CD14-positive monocyte (primary cell): Measurements from ENCODE around the gene XDH. TPM values are rescaled to one million over a fixed set of nuclear protein-coding genes. Genes with fewer than 3 reads are reported as not detected.

Experiments
- DNase-seq, 3 donors: peaks; one replicate each; pipeline ENCODE4 v3.0.0-alpha.2; 2011 to 2022
- H2AFZ ChIP-seq: 2 replicates; pipeline ENCODE4 v1.6.0; 2012; ENCODE audit warnings: mild to moderate bottlenecking, low read depth, low read length, inconsistent platforms; ENCODE audit not compliant: insufficient read depth, poor library complexity, severe bottlenecking
- H3K27ac ChIP-seq, 2 donors: 1 replicate in 1 of 2; 2 replicates in 1 of 2; pipeline ENCODE4 v1.5.1; 2012 to 2013; ENCODE audit warnings: low read length in 2 of 2, control low read depth in 1 of 2, inconsistent platforms in 1 of 2, low read depth in 1 of 2, mild to moderate bottlenecking in 1 of 2
- H3K27me3 ChIP-seq, 2 donors: one replicate each; pipeline versions ENCODE4 v1.6.0 to v1.6.1; 2011 to 2013; ENCODE audit warnings: low read length in 2 of 2; ENCODE audit not compliant: control insufficient read depth in 2 of 2, insufficient read depth in 2 of 2
- H3K36me3 ChIP-seq, 2 donors: replicated peaks in 1 of 2; 1 replicate in 1 of 2; 2 replicates in 1 of 2; pipeline versions ENCODE4 v1.5.1 to v1.6.1; 2012 to 2013; ENCODE audit warnings: low read length in 2 of 2, control low read depth in 1 of 2, inconsistent platforms in 1 of 2, mild to moderate bottlenecking in 1 of 2; ENCODE audit not compliant: insufficient read depth in 2 of 2, control insufficient read depth in 1 of 2
- H3K4me1 ChIP-seq, 2 donors: 1 replicate in 1 of 2; 2 replicates in 1 of 2; pipeline versions ENCODE4 v1.5.1 to v1.6.1; 2012 to 2013; ENCODE audit warnings: low read length in 2 of 2, control low read depth in 1 of 2, inconsistent platforms in 1 of 2, mild to moderate bottlenecking in 1 of 2, moderate library complexity in 1 of 2; ENCODE audit not compliant: insufficient read depth in 2 of 2, control insufficient read depth in 1 of 2
- H3K4me2 ChIP-seq: replicated peaks from 2 replicates; pipeline ENCODE3; 2012; ENCODE audit warnings: low read length, moderate library complexity, mild to moderate bottlenecking; ENCODE audit not compliant: poor library complexity, severe bottlenecking; ENCODE audit errors: extremely low read depth
- H3K4me3 ChIP-seq, 3 experiments: fragments of 200-600 bp in 1 of 3; sonication (generic) in 1 of 3; replicated peaks in 1 of 3; 1 replicate in 2 of 3; 2 replicates in 1 of 3; pipeline ENCODE4 v1.5.1; 2011 to 2013; ENCODE audit warnings: low read length in 3 of 3, mild to moderate bottlenecking in 3 of 3, control low read depth in 2 of 3, low read depth in 2 of 3, inconsistent platforms in 1 of 3, moderate library complexity in 1 of 3
- H3K79me2 ChIP-seq: 2 replicates; pipeline ENCODE4 v1.6.0; 2012; ENCODE audit warnings: mild to moderate bottlenecking, control low read depth, inconsistent platforms, low read length, moderate library complexity; ENCODE audit not compliant: insufficient read depth
- H3K9ac ChIP-seq: 2 replicates; pipeline ENCODE4 v1.6.0; 2017; ENCODE audit warnings: low read length, mild to moderate bottlenecking; ENCODE audit not compliant: insufficient read depth, poor library complexity, severe bottlenecking
- H3K9me3 ChIP-seq, 2 donors: replicated peaks in 1 of 2; 1 replicate in 1 of 2; 2 replicates in 1 of 2; pipeline versions ENCODE4 v1.5.1 to v1.6.1; 2012 to 2013; ENCODE audit warnings: low read length in 2 of 2, control low read depth in 1 of 2; ENCODE audit not compliant: control insufficient read depth in 1 of 2, insufficient read depth in 1 of 2
- H4K20me1 ChIP-seq: 2 replicates; pipeline ENCODE4 v1.6.0; 2012; ENCODE audit warnings: mild to moderate bottlenecking, low read length, control low read depth, moderate library complexity; ENCODE audit not compliant: insufficient read depth
- H3K27ac Mint-ChIP-seq, 7 donors: one replicate each; pipeline ENCODE4 v1.8.0; 2020; ENCODE audit warnings: mild to moderate bottlenecking in 7 of 7, mixed read lengths in 7 of 7, moderate library complexity in 6 of 7, inconsistent platforms in 2 of 7
- H3K27me3 Mint-ChIP-seq, 3 donors: one replicate each; pipeline ENCODE4 v1.8.0; 2021 to 2022; ENCODE audit warnings: low read depth in 3 of 3, mild to moderate bottlenecking in 3 of 3, mixed read lengths in 3 of 3, moderate library complexity in 3 of 3, inconsistent platforms in 1 of 3
- H3K36me3 Mint-ChIP-seq, 2 donors: one replicate each; pipeline ENCODE4 v1.8.0; 2020; ENCODE audit warnings: mixed read lengths in 2 of 2, inconsistent platforms in 1 of 2, mild to moderate bottlenecking in 1 of 2
- H3K4me1 Mint-ChIP-seq: one replicate; pipeline ENCODE4 v1.8.0; 2020; ENCODE audit warnings: mild to moderate bottlenecking, mixed read lengths
- H3K4me3 Mint-ChIP-seq, 2 donors: one replicate each; pipeline ENCODE4 v1.8.0; 2020; ENCODE audit warnings: mild to moderate bottlenecking in 2 of 2, mixed read lengths in 2 of 2, moderate library complexity in 1 of 2
- H3K9me3 Mint-ChIP-seq, 7 donors: one replicate each; pipeline ENCODE4 v1.8.0; 2020 to 2022; ENCODE audit warnings: mixed read lengths in 7 of 7, mild to moderate bottlenecking in 6 of 7, moderate library complexity in 6 of 7, inconsistent platforms in 2 of 7
- CTCF ChIP-seq: fragments of 200-600 bp; IDR thresholded peaks from one replicate; pipeline ENCODE4 v1.8.0; 2022; ENCODE audit warnings: antibody characterized with exemption, mild to moderate bottlenecking
- WGBS: methylation state at CpG from one replicate; pipeline ENCODE4 v1.1.5; 2013; ENCODE audit warnings: missing lambda C conversion rate; ENCODE audit not compliant: insufficient coverage; 5-methylcytosine and 5-hydroxymethylcytosine counted together
- intact Hi-C, 2 donors: fragments of 100-400 bp; cut with micrococcal nuclease; formaldehyde crosslinking; loops; one replicate each; pipeline versions ENCODE4 v1.15.0 to v1.15.1; 2023
- polyA plus RNA-seq, 3 donors: library from polyadenylated mRNA; depleted of rRNA in 1 of 3; unstranded in 2 of 3; stranded (reverse) in 1 of 3; fragments of 300-500 nt in 2 of 3; fragments of >200 nt in 1 of 3; fragmentation: Illumina TruSeq in 2 of 3; gene quantifications; 1 replicate in 2 of 3; 2 replicates in 1 of 3; pipeline ENCODE4 v1.2.3, GENCODE V29; 2012 to 2021

XDH gene
- polyA plus RNA-seq, 3 donors: not detected

- Histone ChIP-seq H3K4me1 (no peaks in the 10 kb centered on the region), H3K4me3 (no peak overlapping the region), H3K27me3 (no peaks in the 10 kb centered on the region), H3K9ac (no peak overlapping the region), H4K20me1 (no peaks in the 10 kb centered on the region), H2AFZ (no peak overlapping the region), H3K27ac (no peak overlapping the region), H3K79me2 (no peaks in the 10 kb centered on the region), H3K4me2 (no peak overlapping the region), H3K36me3 (no peaks in the 10 kb centered on the region), H3K9me3 (no peaks in the 10 kb centered on the region)
- H3K27me3 Mint-ChIP-seq: peaks cover 0 to 2% (median 0%) of the 10 kb centered on the region in 3 donors
- no peak overlapping the region for H3K4me3 Mint-ChIP-seq
- H3K9me3 Mint-ChIP-seq: peaks cover 3 to 22% (median 8%) of the 10 kb centered on the region in 7 donors
- 100% methylated on average over 1 of the region's 1 CpG for WGBS
- intact Hi-C loops: no loop called here
- DNase-seq: no peak
- no peaks in the 10 kb centered on the region for H3K4me1 Mint-ChIP-seq
- no peaks in the 10 kb centered on the region for H3K36me3 Mint-ChIP-seq
- no peak for TF ChIP-seq CTCF
- H3K27ac Mint-ChIP-seq: no peak overlapping the region
Observed at GRCh38 chr2:31402388-31402787, 12.2 kb downstream of the XDH start.

GRCh38 chr2:31401580-31401979 lies 13.0 kb downstream of the XDH start:
- no peak overlapping the region for H3K4me3 ChIP-seq
- WGBS: 88% methylated on average over 1 of the region's 2 CpGs
- Mint-ChIP-seq H3K4me1 (no peaks in the 10 kb centered on the region), H3K27me3 (peaks cover 0 to 3% (median 2%) of the 10 kb centered on the region in 3 donors), H3K36me3 (no peaks in the 10 kb centered on the region), H3K9me3 (peaks cover 3 to 22% (median 8%) of the 10 kb centered on the region in 7 donors), H3K27ac (no peak overlapping the region), H3K4me3 (no peak overlapping the region)
- TF ChIP-seq CTCF: no peak
- H3K4me2 ChIP-seq: no peak overlapping the region
- DNase-seq: no peak
- H3K9ac ChIP-seq: no peak overlapping the region
- no peaks in the 10 kb centered on the region for H3K4me1 ChIP-seq
- no peaks in the 10 kb centered on the region for H3K27me3 ChIP-seq
- no peaks in the 10 kb centered on the region for H3K9me3 ChIP-seq
- no peaks in the 10 kb centered on the region for H3K36me3 ChIP-seq
- H4K20me1 ChIP-seq: no peaks in the 10 kb centered on the region
- no peak overlapping the region for H2AFZ ChIP-seq
- intact Hi-C loops: no loop called here
- H3K79me2 ChIP-seq: no peaks in the 10 kb centered on the region
- no peak overlapping the region for H3K27ac ChIP-seq
